Measurements from ENCODE around the gene AFF3. TPM values are rescaled to one million over a fixed set of nuclear protein-coding genes. Genes with fewer than 3 reads are reported as not detected.

Gene AFF3
- total and polyA plus RNA-seq, 10 of the 15 experiments (the other 5 are each of a cell fraction or from before 2014, with no cell fraction given), result 0.26 to 5.5 (median 3.0) TPM

DNA sequence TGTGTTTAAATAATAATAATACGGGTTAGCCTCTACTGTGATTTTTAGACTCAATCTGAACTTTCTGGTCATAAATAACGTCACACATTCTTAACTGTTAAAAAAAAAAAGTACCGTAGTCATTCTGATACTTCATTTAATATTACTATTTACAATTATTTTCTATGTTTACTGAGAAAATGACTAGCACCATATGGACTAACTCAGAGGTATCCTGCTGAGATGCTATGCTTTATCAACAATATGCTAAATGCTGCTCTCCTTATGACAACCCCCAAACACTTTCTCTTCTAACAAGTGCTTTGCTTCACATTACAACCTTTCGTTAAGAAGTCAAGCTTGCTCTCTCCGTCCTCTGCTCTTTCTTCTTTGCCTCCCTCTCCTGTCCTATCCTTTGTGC, 182.1 kb downstream of the AFF3 start:
- in situ Hi-C loops (cut with MboI), result no loop called here
- no peak for FAIRE-seq
- ChIA-PET SMC1A (ENCODE audit: uncharacterized antibody, unreplicated experiment) (no interaction called here), POLR2A (no interaction called here), RAD21 (ENCODE audit: unreplicated experiment) (no interaction called here), CTCF (no interaction called here)
- no peak overlapping the region for H3K9ac ChIP-seq (ENCODE audit: control insufficient read depth, insufficient read depth, low read length)
- H3K4me2 ChIP-seq (ENCODE audit: control insufficient read depth, insufficient read depth), result no peak overlapping the region
- H3K27me3 ChIP-seq (replicated peaks in 1 of 2; ENCODE audit: control insufficient read depth in 2 of 2, insufficient read depth in 2 of 2, low read length in 1 of 2), result peaks cover 2 to 3% of the 10 kb centered on the region in 2 experiments; a peak in 2 of 4 replicates
- H3K27ac ChIP-seq (ENCODE audit: control insufficient read depth, insufficient read depth), result no peak overlapping the region
- WGBS (ENCODE audit: insufficient coverage, insufficient replicate concordance, low lambda C conversion rate, missing lambda C conversion rate), result 28% methylated on average over 5 of the region's 5 CpGs
- H3K36me3 ChIP-seq (ENCODE audit: control insufficient read depth in 2 of 2, insufficient read depth in 2 of 2, low read length in 1 of 2), result no peaks in the 10 kb centered on the region
- no peaks in the 10 kb centered on the region for H3K4me1 ChIP-seq (ENCODE audit: control insufficient read depth, insufficient read depth, low read length)
- no peak for ATAC-seq
- BruUV-seq (replicated peaks), result no TSS peak
- H2AFZ ChIP-seq (ENCODE audit: control insufficient read depth, low read depth, low read length), result no peak overlapping the region
- H3K79me2 ChIP-seq (ENCODE audit: control insufficient read depth, insufficient read depth, low read length), result no peaks in the 10 kb centered on the region
- intact Hi-C loops (cut with micrococcal nuclease; ENCODE audit: unreplicated experiment), result no loop called here
- DNase-seq (ENCODE audit: low read depth, low spot score), result no peak
- no peaks in the 10 kb centered on the region for H3K9me3 ChIP-seq (replicated peaks; ENCODE audit: control insufficient read depth, insufficient read depth, low read length)
- no peaks in the 10 kb centered on the region for H4K20me1 ChIP-seq (ENCODE audit: control insufficient read depth, insufficient read depth)
- H3K4me3 ChIP-seq, result no peak overlapping the region
- TF ChIP-seq ZBED1 (IDR thresholded peaks at IDR 0.05; ENCODE audit: borderline replicate concordance), result no peak
- TF ChIP-seq, protein P1, sequence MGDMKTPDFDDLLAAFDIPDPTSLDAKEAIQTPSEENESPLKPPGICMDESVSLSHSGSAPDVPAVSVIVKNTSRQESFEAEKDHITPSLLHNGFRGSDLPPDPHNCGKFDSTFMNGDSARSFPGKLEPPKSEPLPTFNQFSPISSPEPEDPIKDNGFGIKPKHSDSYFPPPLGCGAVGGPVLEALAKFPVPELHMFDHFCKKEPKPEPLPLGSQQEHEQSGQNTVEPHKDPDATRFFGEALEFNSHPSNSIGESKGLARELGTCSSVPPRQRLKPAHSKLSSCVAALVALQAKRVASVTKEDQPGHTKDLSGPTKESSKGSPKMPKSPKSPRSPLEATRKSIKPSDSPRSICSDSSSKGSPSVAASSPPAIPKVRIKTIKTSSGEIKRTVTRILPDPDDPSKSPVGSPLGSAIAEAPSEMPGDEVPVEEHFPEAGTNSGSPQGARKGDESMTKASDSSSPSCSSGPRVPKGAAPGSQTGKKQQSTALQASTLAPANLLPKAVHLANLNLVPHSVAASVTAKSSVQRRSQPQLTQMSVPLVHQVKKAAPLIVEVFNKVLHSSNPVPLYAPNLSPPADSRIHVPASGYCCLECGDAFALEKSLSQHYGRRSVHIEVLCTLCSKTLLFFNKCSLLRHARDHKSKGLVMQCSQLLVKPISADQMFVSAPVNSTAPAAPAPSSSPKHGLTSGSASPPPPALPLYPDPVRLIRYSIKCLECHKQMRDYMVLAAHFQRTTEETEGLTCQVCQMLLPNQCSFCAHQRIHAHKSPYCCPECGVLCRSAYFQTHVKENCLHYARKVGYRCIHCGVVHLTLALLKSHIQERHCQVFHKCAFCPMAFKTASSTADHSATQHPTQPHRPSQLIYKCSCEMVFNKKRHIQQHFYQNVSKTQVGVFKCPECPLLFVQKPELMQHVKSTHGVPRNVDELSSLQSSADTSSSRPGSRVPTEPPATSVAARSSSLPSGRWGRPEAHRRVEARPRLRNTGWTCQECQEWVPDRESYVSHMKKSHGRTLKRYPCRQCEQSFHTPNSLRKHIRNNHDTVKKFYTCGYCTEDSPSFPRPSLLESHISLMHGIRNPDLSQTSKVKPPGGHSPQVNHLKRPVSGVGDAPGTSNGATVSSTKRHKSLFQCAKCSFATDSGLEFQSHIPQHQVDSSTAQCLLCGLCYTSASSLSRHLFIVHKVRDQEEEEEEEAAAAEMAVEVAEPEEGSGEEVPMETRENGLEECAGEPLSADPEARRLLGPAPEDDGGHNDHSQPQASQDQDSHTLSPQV (IDR thresholded peaks at IDR 0.05), result no peak
- no peak for TF ChIP-seq CUX1 (IDR thresholded peaks at IDR 0.05; ENCODE audit: insufficient replicate concordance, low read depth, low read length)
- TF ChIP-seq RBBP5 (conservative IDR thresholded peaks at IDR 0.05), result no peak
- no peak for TF ChIP-seq RAD51 (IDR thresholded peaks at IDR 0.05)
- TF ChIP-seq, protein P2, sequence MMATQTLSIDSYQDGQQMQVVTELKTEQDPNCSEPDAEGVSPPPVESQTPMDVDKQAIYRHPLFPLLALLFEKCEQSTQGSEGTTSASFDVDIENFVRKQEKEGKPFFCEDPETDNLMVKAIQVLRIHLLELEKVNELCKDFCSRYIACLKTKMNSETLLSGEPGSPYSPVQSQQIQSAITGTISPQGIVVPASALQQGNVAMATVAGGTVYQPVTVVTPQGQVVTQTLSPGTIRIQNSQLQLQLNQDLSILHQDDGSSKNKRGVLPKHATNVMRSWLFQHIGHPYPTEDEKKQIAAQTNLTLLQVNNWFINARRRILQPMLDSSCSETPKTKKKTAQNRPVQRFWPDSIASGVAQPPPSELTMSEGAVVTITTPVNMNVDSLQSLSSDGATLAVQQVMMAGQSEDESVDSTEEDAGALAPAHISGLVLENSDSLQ (IDR thresholded peaks at IDR 0.05), result no peak
- TF ChIP-seq, protein P3, sequence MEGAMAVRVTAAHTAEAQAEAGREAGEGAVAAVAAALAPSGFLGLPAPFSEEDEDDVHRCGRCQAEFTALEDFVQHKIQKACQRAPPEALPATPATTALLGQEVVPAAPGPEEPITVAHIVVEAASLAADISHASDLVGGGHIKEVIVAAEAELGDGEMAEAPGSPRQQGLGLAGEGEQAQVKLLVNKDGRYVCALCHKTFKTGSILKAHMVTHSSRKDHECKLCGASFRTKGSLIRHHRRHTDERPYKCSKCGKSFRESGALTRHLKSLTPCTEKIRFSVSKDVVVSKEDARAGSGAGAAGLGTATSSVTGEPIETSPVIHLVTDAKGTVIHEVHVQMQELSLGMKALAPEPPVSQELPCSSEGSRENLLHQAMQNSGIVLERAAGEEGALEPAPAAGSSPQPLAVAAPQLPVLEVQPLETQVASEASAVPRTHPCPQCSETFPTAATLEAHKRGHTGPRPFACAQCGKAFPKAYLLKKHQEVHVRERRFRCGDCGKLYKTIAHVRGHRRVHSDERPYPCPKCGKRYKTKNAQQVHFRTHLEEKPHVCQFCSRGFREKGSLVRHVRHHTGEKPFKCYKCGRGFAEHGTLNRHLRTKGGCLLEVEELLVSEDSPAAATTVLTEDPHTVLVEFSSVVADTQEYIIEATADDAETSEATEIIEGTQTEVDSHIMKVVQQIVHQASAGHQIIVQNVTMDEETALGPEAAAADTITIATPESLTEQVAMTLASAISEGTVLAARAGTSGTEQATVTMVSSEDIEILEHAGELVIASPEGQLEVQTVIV (IDR thresholded peaks at IDR 0.05; ENCODE audit: borderline replicate concordance, partially characterized antibody), result no peak
- no peak for TF ChIP-seq EGR1 (IDR thresholded peaks at IDR 0.05; ENCODE audit: borderline replicate concordance in 1 of 2, low read depth in 2 of 2, low read length in 2 of 2)
- TF ChIP-seq PAX5 (IDR thresholded peaks at IDR 0.05; ENCODE audit: borderline replicate concordance, low read depth, low read length), result no peak
- no peak for TF ChIP-seq POLR2AphosphoS5 (IDR thresholded peaks at IDR 0.05; ENCODE audit: low read length)

Data from GM12878 (cell line).